Colonic mucosa (tissue), 4 donors: ENCODE measurements around the gene FLVCR1. TPM values are rescaled to one million over a fixed set of nuclear protein-coding genes. Genes with fewer than 3 reads are reported as not detected.

Experiments
- DNase-seq: peaks from one replicate; pipeline ENCODE4 v3.0.0-alpha.2; 2020
- H3K27ac ChIP-seq: fragments of 200-600 bp; one replicate; pipeline ENCODE4 v1.8.0; 2021
- H3K27me3 ChIP-seq: fragments of 200-600 bp; one replicate; pipeline ENCODE4 v1.8.0; 2021
- H3K36me3 ChIP-seq: fragments of 200-600 bp; one replicate; pipeline ENCODE4 v1.8.0; 2021
- H3K4me1 ChIP-seq: fragments of 200-600 bp; one replicate; pipeline ENCODE4 v1.8.0; 2021; ENCODE audit warnings: mild to moderate bottlenecking
- H3K4me3 ChIP-seq: fragments of 200-600 bp; one replicate; pipeline ENCODE4 v1.8.0; 2021
- H3K9ac ChIP-seq, 2 donors: one replicate each; pipeline ENCODE4 v1.7.0; 2013; ENCODE audit warnings: control low read depth in 2 of 2, low read depth in 2 of 2, low read length in 2 of 2
- H3K9me3 ChIP-seq: fragments of 200-600 bp; one replicate; pipeline ENCODE4 v1.8.0; 2021
- CTCF ChIP-seq: fragments of 200-600 bp; IDR thresholded peaks from one replicate; pipeline ENCODE4 v1.8.0; 2022; ENCODE audit warnings: antibody characterized with exemption, mild to moderate bottlenecking
- intact Hi-C: fragments of 100-400 bp; cut with DNase I; formaldehyde crosslinking; loops from one replicate; pipeline ENCODE4 v1.14.1; 2022
- total RNA-seq, 2 donors: library from RNA; stranded (reverse); fragmentation: NEBNext Ultra II Directional in 1 of 2; extraction: Animal tissue kit (Norgen Biotek cat#: 25700) in 1 of 2; gene quantifications; one replicate each; pipeline ENCODE4 v1.2.1, GENCODE V29; 2021
- donor health status: healthy.
- donor health status: DM: no; HTN: no; CAD: no.
- donor health status: DM: no; HTN: no; CAD: no.

The FLVCR1 gene
- total RNA-seq, 2 donors from 2014 or later, result 8.8 to 12.6 TPM

DNA sequence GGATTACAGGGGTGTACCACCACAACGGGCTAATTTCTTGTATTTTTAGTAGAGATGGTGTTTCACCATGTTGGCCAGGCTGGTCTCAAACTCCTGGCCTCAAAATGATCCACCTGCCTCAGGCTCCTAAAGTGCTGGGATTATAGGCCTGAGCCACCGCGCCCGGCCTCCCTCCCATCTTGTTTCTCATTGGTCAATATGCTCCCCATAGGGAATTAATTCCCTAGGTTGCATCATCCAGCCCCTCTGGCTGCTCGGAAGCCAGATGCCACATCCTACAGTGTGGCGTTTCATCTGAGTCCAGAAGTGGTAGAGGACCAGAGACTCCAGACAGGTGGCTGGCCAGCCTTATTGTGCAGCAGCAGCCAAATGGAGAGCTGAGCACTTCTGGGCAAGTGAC, 80.8 kb downstream of the FLVCR1 start:
- Histone ChIP-seq H3K27me3 (no peaks in the 10 kb centered on the region), H3K4me1 (no peaks in the 10 kb centered on the region), H3K36me3 (no peaks in the 10 kb centered on the region), H3K9me3 (no peaks in the 10 kb centered on the region), H3K27ac (no peak overlapping the region), H3K9ac (no peak overlapping the region), H3K4me3 (no peak overlapping the region)
- intact Hi-C loops, result no loop called here
- TF ChIP-seq CTCF, result no peak
- no peak for DNase-seq

- no peak for TF ChIP-seq CTCF
- Histone ChIP-seq H3K9ac (no peak overlapping the region), H3K27me3 (no peaks in the 10 kb centered on the region), H3K4me1 (no peaks in the 10 kb centered on the region), H3K27ac (no peak overlapping the region), H3K9me3 (no peaks in the 10 kb centered on the region), H3K36me3 (no peaks in the 10 kb centered on the region), H3K4me3 (no peak overlapping the region)
- intact Hi-C loops, result no loop called here
- no peak for DNase-seq
These were observed 83.4 kb downstream of the FLVCR1 start for GRCh38 chr1:212941452-212941851.

- H3K4me3 ChIP-seq, result no peak overlapping the region
- no peaks in the 10 kb centered on the region for H3K4me1 ChIP-seq
- H3K27me3 ChIP-seq, result no peaks in the 10 kb centered on the region
- H3K36me3 ChIP-seq, result no peaks in the 10 kb centered on the region
- H3K9ac ChIP-seq, result no peak overlapping the region
- intact Hi-C loops, result no loop called here
- H3K9me3 ChIP-seq, result no peaks in the 10 kb centered on the region
- no peak for DNase-seq
- TF ChIP-seq CTCF, result no peak
- H3K27ac ChIP-seq, result no peak overlapping the region
These were observed 84.8 kb downstream of the FLVCR1 start for GRCh38 chr1:212942679-212943392.

GRCh38 chr1:212943393-212943710, 85.3 kb downstream of the FLVCR1 start:
- H3K27me3 ChIP-seq, result no peaks in the 10 kb centered on the region
- no peak overlapping the region for H3K27ac ChIP-seq
- H3K9me3 ChIP-seq, result no peaks in the 10 kb centered on the region
- H3K4me3 ChIP-seq, result no peak overlapping the region
- H3K9ac ChIP-seq, result no peak overlapping the region
- TF ChIP-seq CTCF, result no peak
- no peaks in the 10 kb centered on the region for H3K36me3 ChIP-seq
- no peak for DNase-seq
- no peaks in the 10 kb centered on the region for H3K4me1 ChIP-seq
- intact Hi-C loops, result no loop called here

DNA sequence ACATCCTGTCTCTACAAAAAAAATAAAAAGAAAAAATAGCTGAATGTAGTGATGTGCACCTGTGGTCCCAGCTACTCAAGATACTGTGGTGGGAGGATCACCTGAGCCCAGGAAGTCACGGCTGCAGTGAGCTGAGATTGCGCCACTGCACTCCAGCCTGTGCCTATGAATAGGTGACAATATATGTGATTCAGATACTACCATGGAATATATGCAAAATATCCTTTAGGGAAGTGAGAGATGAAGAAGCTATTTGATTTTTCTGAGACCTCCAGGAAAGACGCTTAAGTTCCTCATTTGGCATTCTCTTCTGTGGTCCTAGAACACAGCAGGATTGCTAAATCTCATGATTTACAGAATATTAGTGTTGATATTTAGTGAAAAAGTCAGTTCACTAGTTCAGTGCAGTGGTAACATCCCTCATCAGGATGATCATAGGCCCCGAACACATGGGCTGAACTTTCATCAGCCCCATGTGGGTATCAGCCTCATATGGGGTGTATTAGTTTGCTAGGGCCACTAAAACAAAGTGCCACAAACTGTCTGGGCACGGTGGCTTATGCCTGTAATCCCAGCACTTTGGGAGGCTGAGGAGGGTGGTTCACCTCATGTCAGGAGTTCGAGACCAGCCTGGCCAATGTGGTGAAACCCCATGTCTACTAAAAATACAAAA, 86.3 kb downstream of the FLVCR1 start:
- Histone ChIP-seq H3K27me3 (no peaks in the 10 kb centered on the region), H3K36me3 (no peaks in the 10 kb centered on the region), H3K4me3 (no peak overlapping the region), H3K9ac (no peak overlapping the region), H3K9me3 (no peaks in the 10 kb centered on the region), H3K4me1 (no peaks in the 10 kb centered on the region), H3K27ac (no peak overlapping the region)
- intact Hi-C loops, result no loop called here
- TF ChIP-seq CTCF, result no peak
- DNase-seq, result no peak
